HCT116 (cell line): ENCODE measurements around the gene RWDD1. TPM values are rescaled to one million over a fixed set of nuclear protein-coding genes. Genes with fewer than 3 reads are reported as not detected.

Experiments used
- ATAC-seq: fragments of 200-7000 bp; cut with Tn5 transposase; 2 replicates; pipeline ENCODE4 v1.9.1; 2020; ENCODE audit warnings: mild to moderate bottlenecking, moderate library complexity
- BruUV-seq: library from RNA; stranded (reverse); fragments of 400-500 nt; replicated peaks from 2 replicates; lab custom pipeline; 2021; lab: Mats Ljungman, UMichigan
- CTCF ChIA-PET: fragments of 300-600 bp; sonication (Branson Sonifier 250); formaldehyde crosslinking; loops from one replicate; lab custom pipeline; 2021; ENCODE audit warnings: antibody characterized with exemption; lab: Charles Lee
- POLR2A ChIA-PET: fragments of 300-600, 350-600 bp; sonication (Branson Sonifier 250); formaldehyde crosslinking; loops from one replicate; lab custom pipeline; 2021; ENCODE audit warnings: antibody characterized with exemption; lab: Charles Lee
- RAD21 ChIA-PET, 2 experiments: fragments of 300-600 bp; sonication (Branson Sonifier 250); formaldehyde crosslinking; loops; one replicate each; lab custom pipeline; 2023; ENCODE audit warnings: low total read pairs in 2 of 2; ENCODE audit not compliant: uncharacterized antibody in 2 of 2, unreplicated experiment in 2 of 2, low non-redundant PET in 1 of 2; lab: Charles Lee
- DNase-seq: peaks from one replicate; pipeline ENCODE4 v3.0.0-alpha.2; 2010; ENCODE audit warnings: low read depth, low spot score
- H2AFZ ChIP-seq: fragments of 200-600 bp; shearing (Covaris generic), sonication (generic); 2 replicates; pipeline ENCODE4 v1.6.1; 2017; ENCODE audit warnings: low read depth, mixed run types, mixed read lengths, antibody characterized with exemption, low read length; ENCODE audit not compliant: poor library complexity, severe bottlenecking
- H3K27ac ChIP-seq: 2 replicates; pipeline ENCODE4 v1.5.1; 2012; ENCODE audit warnings: low read depth, low read length
- H3K27me3 ChIP-seq: fragments of 200-600 bp; sonication (generic); 2 replicates; pipeline ENCODE4 v1.6.1; 2016; ENCODE audit warnings: mixed run types, low read length, mixed read lengths; ENCODE audit not compliant: insufficient read depth
- H3K36me3 ChIP-seq, 2 experiments: fragments of 200-500 bp in 1 of 2; fragments of 200-600 bp in 1 of 2; sonication (Bioruptor generic) in 1 of 2; sonication (generic) in 1 of 2; 2 replicates each; pipeline versions ENCODE4 v1.5.1 to v1.6.1; 2014 to 2016; ENCODE audit warnings: low read length in 2 of 2, inconsistent platforms in 1 of 2, mixed read lengths in 1 of 2, mixed run types in 1 of 2; ENCODE audit not compliant: insufficient read depth in 2 of 2, control insufficient read depth in 1 of 2
- H3K4me1 ChIP-seq, 2 experiments: fragments of 200-600 bp in 1 of 2; sonication (generic) in 1 of 2; 2 replicates each; pipeline versions ENCODE4 v1.5.1 to v1.6.1; 2012 to 2017; ENCODE audit warnings: low read length in 2 of 2, inconsistent platforms in 1 of 2, mild to moderate bottlenecking in 1 of 2, mixed read lengths in 1 of 2, mixed run types in 1 of 2, moderate library complexity in 1 of 2; ENCODE audit not compliant: insufficient read depth in 2 of 2, control insufficient read depth in 1 of 2
- H3K4me2 ChIP-seq: fragments of 200-600 bp; sonication (generic); 2 replicates; pipeline ENCODE4 v1.6.1; 2017; ENCODE audit warnings: mixed run types, low read length, mixed read lengths
- H3K4me3 ChIP-seq, 2 experiments: fragments of 200-600 bp in 1 of 2; sonication (generic) in 1 of 2; replicated peaks in 1 of 2; 2 replicates each; pipeline ENCODE4 v1.5.1; 2011 to 2016; ENCODE audit warnings: low read length in 2 of 2, control low read depth in 1 of 2, low read depth in 1 of 2, mild to moderate bottlenecking in 1 of 2, mixed read lengths in 1 of 2, mixed run types in 1 of 2
- H3K79me2 ChIP-seq: fragments of 200-600 bp; sonication (generic); 2 replicates; pipeline ENCODE4 v1.6.1; 2017; ENCODE audit warnings: mild to moderate bottlenecking, mixed run types, low read length, moderate library complexity, mixed read lengths; ENCODE audit not compliant: insufficient read depth
- H3K9ac ChIP-seq: fragments of 200-600 bp; sonication (generic); 2 replicates; pipeline ENCODE4 v1.6.1; 2016; ENCODE audit warnings: low read length, mixed read lengths
- H3K9me2 ChIP-seq: fragments of 200-600 bp; sonication (generic), shearing (Covaris generic); 2 replicates; pipeline ENCODE4 v1.6.1; 2017; ENCODE audit warnings: mixed run types, mild to moderate bottlenecking, moderate library complexity; ENCODE audit not compliant: insufficient read depth
- H3K9me3 ChIP-seq, 2 experiments: fragments of 200-500 bp in 1 of 2; fragments of 200-600 bp in 1 of 2; sonication (Bioruptor generic) in 1 of 2; sonication (generic) in 1 of 2; 2 replicates each; pipeline ENCODE4 v1.6.1; 2014 to 2017; ENCODE audit warnings: low read length in 2 of 2, mixed read lengths in 2 of 2, inconsistent platforms in 1 of 2, low read depth in 1 of 2, mild to moderate bottlenecking in 1 of 2, mixed run types in 1 of 2, moderate library complexity in 1 of 2; ENCODE audit not compliant: control insufficient read depth in 1 of 2, insufficient read depth in 1 of 2
- H4K20me1 ChIP-seq: fragments of 200-600 bp; sonication (generic), shearing (Covaris generic); 2 replicates; pipeline ENCODE4 v1.6.1; 2017; ENCODE audit warnings: mixed run types, mild to moderate bottlenecking, moderate library complexity; ENCODE audit not compliant: insufficient read depth
- ELF1 ChIP-seq: IDR thresholded peaks from 2 replicates; pipeline ENCODE4 v1.6.1; 2012; ENCODE audit warnings: low read depth, borderline replicate concordance
- EZH2phosphoT487 ChIP-seq: fragments of 200-600 bp; IDR thresholded peaks from 2 replicates; pipeline ENCODE4 v1.6.1; 2018; ENCODE audit warnings: antibody characterized with exemption, borderline replicate concordance
- FOSL1 ChIP-seq: IDR thresholded peaks from 2 replicates; pipeline ENCODE4 v1.6.1; 2012; ENCODE audit warnings: low read depth
- JUND ChIP-seq: IDR thresholded peaks from 2 replicates; pipeline ENCODE4 v1.6.1; 2012
- POLR2A ChIP-seq: IDR thresholded peaks from 2 replicates; pipeline ENCODE4 v1.7.0; 2011; ENCODE audit warnings: borderline replicate concordance; ENCODE audit not compliant: insufficient read depth, insufficient read length; ENCODE audit errors: extremely low read depth
- RAD21 ChIP-seq: IDR thresholded peaks from 2 replicates; pipeline ENCODE4 v1.6.1; 2012; ENCODE audit warnings: low read depth, mild to moderate bottlenecking
- SIN3A ChIP-seq: IDR thresholded peaks from 2 replicates; pipeline ENCODE4 v1.6.1; 2012; ENCODE audit warnings: low read depth
- TCF7L2 ChIP-seq: IDR thresholded peaks from 2 replicates; pipeline ENCODE4 v1.7.0; 2011; ENCODE audit warnings: borderline replicate concordance, inconsistent platforms; ENCODE audit not compliant: insufficient read depth, insufficient read length; ENCODE audit errors: extremely low read depth
- YY1 ChIP-seq: IDR thresholded peaks from 2 replicates; pipeline ENCODE4 v1.6.1; 2011; ENCODE audit warnings: low read length, low read depth, moderate library complexity, mild to moderate bottlenecking; ENCODE audit not compliant: insufficient replicate concordance; ENCODE audit errors: extremely low read depth
- ZNF274 ChIP-seq: fragments of 200-500 bp; sonication (Bioruptor generic); IDR thresholded peaks from 2 replicates; pipeline ENCODE4 v1.6.1; 2014; ENCODE audit warnings: mild to moderate bottlenecking, low read depth, low read length, inconsistent platforms
- intact Hi-C: fragments of 100-400 bp; cut with micrococcal nuclease; formaldehyde crosslinking; loops from 2 replicates; pipeline ENCODE4 v1.10.0; 2022
- total RNA-seq: library from RNA; stranded (reverse); gene quantifications from one replicate; pipeline ENCODE4 v1.2.1, GENCODE V29; 2021; ENCODE audit not compliant: unreplicated experiment
- TF ChIP-seq, protein P1 (sequence below): IDR thresholded peaks from 2 replicates; pipeline ENCODE4 v1.6.1; 2011; ENCODE audit warnings: mild to moderate bottlenecking, low read length, moderate library complexity; ENCODE audit not compliant: insufficient replicate concordance; ENCODE audit errors: extremely low read depth
- TF ChIP-seq, protein P2 (sequence below): IDR thresholded peaks from 2 replicates; pipeline ENCODE4 v1.6.1; 2012

RWDD1 gene
- total RNA-seq, 1 experiment from 2014 or later: 24.4 TPM

DNA sequence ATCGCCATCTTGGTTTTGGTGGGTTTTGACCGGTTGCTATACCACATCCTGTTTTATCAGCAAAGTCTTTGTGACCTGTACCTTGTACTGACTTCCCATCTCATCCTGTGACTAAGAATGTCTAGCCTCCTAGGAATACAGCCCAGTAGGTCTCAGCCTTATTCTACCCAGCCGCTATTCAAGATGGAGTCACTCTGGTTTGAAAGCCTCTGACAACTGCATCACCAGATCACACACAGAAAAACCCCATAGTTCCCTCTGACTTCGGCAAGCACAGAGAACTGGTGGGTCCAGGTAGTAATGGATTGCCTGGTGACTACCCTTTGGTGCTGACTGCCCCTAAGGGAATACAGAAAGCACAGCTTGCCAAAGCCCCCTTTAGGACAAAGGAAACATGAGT is 34.6 kb downstream of the RWDD1 start:
- TF ChIP-seq RAD21 (no peak), SIN3A (no peak), ELF1 (no peak), EZH2phosphoT487 (no peak), FOSL1 (no peak), TCF7L2 (no peak), JUND (no peak), YY1 (no peak), POLR2A (no peak), ZNF274 (no peak)
- TF ChIP-seq, protein P1, sequence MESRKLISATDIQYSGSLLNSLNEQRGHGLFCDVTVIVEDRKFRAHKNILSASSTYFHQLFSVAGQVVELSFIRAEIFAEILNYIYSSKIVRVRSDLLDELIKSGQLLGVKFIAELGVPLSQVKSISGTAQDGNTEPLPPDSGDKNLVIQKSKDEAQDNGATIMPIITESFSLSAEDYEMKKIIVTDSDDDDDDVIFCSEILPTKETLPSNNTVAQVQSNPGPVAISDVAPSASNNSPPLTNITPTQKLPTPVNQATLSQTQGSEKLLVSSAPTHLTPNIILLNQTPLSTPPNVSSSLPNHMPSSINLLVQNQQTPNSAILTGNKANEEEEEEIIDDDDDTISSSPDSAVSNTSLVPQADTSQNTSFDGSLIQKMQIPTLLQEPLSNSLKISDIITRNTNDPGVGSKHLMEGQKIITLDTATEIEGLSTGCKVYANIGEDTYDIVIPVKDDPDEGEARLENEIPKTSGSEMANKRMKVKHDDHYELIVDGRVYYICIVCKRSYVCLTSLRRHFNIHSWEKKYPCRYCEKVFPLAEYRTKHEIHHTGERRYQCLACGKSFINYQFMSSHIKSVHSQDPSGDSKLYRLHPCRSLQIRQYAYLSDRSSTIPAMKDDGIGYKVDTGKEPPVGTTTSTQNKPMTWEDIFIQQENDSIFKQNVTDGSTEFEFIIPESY: no peak
- TF ChIP-seq, protein P2, sequence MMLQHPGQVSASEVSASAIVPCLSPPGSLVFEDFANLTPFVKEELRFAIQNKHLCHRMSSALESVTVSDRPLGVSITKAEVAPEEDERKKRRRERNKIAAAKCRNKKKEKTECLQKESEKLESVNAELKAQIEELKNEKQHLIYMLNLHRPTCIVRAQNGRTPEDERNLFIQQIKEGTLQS: no peak
- RAD21 ChIA-PET: no interaction called here

More for the DNA sequence above, 34.6 kb downstream of the RWDD1 start:
- Histone ChIP-seq H3K9me2 (no peaks in the 10 kb centered on the region), H2AFZ (no peak overlapping the region), H3K27ac (no peak overlapping the region), H3K4me2 (no peak overlapping the region), H3K9me3 (no peaks in the 10 kb centered on the region), H3K9ac (no peak overlapping the region), H3K36me3 (no peaks in the 10 kb centered on the region), H3K4me1 (no peaks in the 10 kb centered on the region), H3K4me3 (no peak overlapping the region), H4K20me1 (no peaks in the 10 kb centered on the region), H3K27me3 (no peaks in the 10 kb centered on the region), H3K79me2 (no peaks in the 10 kb centered on the region)
- CTCF ChIA-PET: no interaction called here
- DNase-seq: no peak
- intact Hi-C loops: no loop called here
- BruUV-seq: no TSS peak
- POLR2A ChIA-PET: no interaction called here
- no peak for ATAC-seq
